ENCODE data around the gene TBC1D23.
"Not testable (repeated sequence)": the region's sequence is repeated elsewhere in the genome, so short reads cannot be mapped to it uniquely, and the experiment has no call there.

Gene TBC1D23

DNA sequence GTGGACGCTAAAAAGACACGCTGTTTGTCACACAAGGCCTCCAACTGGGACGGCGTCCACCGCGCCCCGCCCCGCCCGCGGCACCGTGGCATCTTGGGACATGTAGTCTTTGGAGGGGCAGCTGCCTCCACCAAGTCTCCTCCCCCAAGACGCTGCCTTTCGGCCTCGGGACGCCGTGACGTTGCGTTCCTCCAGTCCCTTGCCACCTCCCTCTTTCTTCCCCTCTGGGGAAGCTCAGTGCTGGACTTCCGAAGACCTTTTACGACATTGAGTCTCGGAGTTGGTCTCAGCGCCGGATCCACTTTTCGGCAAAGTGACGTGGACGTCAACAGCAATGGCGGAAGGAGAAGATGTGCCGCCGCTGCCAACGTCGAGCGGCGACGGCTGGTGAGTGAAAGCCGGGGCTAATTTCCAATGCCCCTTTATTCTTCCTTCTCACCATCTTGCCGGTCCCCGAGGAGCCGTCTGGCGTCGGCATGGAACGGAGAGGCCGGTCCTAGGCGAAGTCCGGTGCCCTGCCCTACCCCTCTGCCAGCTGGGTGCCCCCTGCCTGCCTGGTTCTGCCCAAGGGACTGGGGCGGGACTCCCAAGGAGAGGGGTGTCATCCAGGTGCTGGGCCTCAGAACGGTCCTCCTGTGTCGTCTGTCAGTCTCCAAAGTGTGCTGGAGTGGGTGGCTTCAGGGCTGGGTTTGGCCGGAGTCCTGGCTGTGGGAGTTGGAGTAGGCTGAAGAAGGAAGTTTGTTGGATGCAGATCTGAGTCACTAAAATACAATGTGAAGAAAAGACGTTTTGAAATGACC lies at the start of gene TBC1D23:
Gene TBC1D23 (plus strand): TSS at position 308 of the 800 bp plus-strand sequence. CDS start 27 bp downstream, at position 335.
- DNase-seq = peak; percentile 96

DNA sequence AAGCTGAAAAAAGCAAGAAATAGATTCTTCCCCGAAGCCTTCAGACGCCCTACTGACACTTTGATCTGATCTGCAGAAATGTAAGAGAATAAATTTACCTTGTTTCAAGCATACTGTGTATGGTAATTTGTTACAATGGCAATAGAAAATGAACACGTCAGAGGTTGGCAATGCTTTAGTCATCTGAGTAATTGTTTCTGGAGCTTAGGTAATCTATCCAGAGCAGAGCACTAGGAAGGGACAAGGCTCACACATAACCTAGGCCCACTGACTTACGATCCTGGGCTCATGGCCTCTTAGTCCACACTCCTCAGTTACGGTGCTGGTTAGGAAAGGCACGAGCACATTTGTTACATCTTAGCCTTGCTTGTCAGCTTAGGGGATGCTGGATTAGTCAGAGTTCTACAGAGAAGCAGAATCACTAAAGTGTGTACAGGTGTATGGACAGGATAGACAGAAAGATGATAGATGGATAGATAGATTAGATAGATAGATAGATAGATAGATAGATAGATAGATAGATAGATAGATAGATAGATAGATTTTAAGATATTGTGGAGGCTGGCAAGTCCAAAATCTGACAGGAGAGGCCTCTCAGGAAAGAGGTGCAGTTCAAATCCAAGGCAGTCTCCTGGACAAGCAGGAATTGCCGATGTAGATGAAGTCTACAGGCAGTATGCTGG lies 46.8 kb upstream of the TBC1D23 start:
- no peak for DNase-seq

DNA sequence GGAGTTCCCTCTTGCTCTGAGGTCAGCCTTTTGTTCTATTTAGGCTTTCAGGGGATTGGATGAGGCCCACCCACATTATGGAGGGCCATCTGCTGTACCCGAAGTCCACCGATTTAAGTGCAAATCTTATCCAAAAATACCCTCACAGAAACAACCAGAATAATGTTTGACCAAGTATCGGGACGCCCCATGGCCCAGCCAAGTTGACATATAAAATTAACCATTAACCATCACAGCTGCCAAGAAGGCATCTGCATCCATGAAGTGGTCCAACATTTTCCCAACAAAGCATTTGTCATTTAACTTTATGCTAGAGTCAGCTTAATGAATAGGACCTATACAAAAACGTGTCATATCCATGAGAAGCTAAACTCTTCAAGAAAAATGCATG lies 46.2 kb upstream of the TBC1D23 start:
- DNase-seq = no peak

DNA sequence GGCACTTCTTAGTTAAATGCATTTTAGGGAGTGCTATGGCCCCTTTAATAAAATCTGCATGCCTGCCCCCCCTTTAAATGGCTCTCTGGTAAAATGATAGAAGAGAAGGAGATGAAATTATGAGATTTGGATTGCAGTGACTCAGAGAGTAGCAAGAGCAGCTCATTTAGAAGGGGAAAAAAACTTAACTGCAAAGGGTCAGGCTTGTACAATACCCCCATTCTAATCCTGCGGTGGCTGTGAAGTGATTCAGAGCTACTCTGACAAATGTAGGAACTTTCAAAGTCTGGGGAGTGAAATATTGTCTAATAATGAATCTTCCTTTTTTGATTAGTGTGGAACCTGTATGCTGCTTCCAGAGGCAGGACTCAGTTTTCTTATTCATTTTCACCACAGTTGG lies 44.1 kb upstream of the TBC1D23 start:
- DNase-seq = no peak

DNA sequence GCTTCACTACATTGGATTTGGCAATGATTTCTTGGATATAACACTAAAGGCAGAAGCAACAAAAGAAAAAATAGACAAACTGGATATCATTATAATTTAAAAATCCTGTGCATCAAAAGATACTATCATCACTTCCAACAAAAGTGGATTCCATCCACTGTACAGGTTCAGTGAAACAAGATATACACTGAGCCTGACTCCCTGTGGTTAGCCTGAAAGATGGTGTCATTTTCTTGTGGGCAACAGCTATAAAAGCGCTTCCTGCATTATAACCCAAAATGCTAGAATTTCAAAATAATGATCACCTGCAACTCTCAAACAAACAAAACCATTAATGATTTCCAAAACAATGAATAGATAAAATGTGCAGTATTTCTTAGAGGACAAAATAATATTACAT lies 39.6 kb upstream of the TBC1D23 start:
- no peak for DNase-seq

DNA sequence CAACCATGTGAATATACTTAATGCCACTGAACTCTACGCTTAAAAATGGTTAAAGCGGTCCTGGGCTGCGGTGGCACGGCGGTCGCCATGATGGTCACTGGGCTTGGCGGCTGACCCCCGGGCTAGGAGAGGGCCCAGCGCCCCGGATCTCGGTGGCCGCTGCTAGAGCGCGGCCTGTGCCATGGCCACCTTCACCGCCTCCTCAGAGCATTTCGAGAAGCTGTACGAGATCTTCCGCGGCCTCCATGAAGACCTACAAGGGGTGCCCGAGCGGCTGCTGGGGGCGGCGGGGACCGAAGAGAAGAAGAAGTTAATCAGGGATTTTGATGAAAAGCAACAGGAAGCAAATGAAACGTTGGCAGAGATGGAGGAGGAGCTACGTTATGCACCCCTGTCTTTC lies 35.6 kb upstream of the TBC1D23 start:
- no peak for DNase-seq

DNA sequence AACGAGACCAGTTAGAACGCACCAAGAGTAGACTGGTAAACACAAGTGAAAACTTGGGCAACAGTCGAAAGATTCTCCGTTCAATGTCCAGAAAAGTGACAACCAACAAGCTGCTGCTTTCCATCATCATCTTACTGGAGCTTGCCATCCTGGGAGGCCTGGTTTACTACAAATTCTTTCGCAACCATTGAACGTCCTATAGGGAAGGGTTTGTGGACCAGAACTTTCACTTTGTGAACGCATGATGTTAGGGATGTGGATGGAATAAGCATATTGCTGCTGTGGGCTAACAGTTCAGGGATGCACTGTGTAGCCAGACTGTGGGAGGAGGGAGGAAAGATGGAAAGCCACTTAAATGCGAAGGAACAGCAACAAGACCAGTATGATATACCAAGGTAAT lies 34.9 kb upstream of the TBC1D23 start:
- DNase-seq = no peak

DNA sequence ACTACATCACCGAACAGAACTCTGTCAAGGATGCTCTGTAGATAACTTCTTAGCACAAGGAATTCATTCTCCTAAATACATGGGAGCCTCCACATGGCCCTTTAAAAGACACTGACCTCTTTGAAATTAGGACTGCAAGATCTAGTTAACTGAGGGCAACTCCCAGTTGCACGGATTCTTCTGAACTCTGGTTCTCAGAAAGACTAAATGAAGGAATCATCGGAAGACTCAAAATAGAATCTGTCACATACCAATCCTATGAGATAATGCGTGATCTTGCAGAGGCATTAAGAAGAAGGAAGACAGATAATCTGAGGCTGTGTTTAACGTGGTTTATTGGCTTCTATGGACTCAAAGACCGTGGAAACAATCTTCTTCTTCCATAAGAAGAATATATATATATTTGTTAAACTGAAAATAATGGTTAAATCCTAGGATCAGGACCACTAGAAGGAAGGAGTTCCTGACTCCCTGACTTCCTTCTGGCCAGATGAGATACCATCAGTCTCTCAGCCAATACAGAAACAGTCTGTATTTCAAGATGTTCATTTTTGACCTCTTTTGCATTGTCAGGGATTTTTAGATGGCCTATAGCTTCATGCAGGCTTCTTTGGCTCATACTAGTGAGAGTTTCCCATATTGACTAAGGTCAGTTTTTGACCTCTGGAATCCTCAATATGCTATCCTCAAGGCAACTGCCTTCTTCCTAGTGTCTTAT lies 33.9 kb upstream of the TBC1D23 start:
- DNase-seq = no peak

DNA sequence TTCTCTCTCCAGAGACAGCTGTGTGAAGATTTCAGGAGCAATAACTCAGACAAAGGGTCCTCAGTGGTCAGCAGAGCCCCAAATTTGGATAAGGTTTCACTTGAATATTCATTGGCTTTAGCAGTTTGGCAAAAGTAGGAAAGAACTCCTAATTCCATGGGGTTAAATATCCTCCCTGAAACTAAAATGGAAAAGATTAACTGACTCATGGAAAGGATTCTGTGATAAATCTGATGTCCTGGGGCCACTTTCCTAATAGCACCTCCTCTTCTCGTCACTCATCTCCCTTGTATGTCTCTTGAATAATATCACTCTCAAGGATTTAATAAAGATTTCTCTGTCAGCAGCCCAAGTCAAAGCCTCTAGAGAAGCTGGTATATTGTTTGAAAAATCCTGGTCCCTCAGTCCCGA lies 33.3 kb upstream of the TBC1D23 start:
- no peak for DNase-seq

DNA sequence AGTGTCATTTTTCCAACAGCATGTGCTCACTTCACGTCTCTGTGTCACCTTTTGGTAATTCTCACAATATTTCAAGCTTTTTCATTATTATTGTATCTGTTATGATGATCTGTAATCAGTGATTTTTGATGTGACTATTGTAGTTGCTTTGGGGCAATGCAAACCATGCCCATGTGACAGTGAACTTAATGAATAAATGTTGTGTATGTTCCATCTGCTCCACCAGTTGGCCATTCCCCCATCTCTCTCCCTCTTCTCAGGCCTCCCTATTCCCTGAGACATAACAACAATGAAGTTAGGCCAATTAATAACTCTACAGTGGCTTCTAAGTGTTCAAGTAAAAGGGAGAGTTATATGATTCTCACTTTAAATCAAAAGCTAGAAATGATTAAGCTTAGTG lies 32.5 kb upstream of the TBC1D23 start:
- no peak for DNase-seq

DNA sequence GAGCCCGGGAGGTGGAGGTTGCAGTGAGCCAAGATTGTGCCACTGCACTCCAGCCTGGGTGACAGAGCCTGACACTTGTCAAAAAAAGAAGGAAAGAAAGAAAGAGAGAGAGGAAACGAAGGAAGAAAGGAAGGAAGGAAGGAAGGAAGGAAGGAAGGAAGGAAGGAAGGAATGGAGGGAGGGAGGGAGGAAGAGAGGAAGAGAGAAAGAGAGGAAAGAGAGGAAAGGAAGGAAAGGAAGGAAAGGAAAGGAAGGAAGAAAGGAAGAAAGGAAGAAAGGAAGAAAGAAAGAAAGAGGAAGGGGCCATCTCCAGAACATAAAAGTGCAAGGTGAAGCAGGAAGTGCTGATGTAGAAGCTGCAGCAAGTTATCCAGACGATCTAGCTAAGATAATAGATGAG lies 31.6 kb upstream of the TBC1D23 start:
- DNase-seq = not testable (repeated sequence)

DNA sequence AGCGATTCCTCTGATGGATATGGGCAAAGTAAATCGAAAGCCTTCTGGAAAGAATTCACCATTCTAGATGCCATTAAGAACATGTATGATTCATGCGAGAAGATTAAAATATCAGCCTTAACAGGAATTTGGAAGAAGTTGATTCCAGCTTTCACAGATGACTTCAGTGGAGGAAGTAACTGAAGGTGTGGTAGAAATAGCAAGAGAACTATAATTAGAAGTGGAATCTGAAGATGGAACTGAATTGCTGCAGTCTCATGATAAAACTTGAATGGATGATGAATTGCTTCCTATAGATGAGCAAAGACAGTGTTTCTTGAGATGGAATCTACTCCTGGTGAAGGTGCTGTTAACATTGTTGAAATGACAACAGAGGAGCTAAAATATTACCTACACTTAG lies 30.1 kb upstream of the TBC1D23 start:
- DNase-seq = no peak

DNA sequence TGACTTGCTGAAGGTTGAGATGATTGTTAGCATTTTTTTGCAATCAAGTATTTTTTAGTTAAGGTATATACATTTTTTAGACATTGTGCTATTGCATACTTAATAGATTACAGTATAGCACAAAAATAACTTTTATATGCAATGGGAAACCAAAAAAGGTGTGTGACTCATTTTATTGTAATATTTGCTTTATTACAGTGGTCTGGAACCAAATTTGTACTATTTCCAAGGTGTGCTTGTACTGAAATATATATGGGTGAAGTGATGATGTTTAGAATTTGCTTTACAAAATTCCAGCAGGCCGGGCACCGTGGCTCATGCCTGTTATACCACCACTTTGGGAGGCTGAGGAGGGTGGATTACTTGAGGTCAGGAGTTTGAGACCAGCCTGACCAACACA lies 29.1 kb upstream of the TBC1D23 start:
- DNase-seq = no peak

DNA sequence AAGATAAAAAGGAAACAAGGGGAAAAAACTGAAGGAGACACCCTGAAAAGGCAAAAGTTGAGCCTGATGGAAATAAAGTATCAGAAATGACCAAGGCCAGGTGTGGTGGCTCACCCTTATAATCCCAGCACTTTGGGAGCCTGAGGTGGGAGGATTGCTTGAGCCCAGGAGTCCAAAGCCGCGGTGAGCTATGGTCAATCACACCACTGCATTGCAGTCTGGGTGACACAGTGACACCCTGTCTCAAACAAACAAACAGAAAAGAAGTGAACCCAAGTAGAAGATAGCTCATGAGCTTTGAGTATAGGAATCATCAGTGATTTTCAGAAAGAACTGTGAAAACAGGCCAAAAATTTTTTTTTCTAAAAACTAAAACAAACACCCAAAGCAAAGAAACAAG lies 26.4 kb upstream of the TBC1D23 start:
- no peak for DNase-seq

DNA sequence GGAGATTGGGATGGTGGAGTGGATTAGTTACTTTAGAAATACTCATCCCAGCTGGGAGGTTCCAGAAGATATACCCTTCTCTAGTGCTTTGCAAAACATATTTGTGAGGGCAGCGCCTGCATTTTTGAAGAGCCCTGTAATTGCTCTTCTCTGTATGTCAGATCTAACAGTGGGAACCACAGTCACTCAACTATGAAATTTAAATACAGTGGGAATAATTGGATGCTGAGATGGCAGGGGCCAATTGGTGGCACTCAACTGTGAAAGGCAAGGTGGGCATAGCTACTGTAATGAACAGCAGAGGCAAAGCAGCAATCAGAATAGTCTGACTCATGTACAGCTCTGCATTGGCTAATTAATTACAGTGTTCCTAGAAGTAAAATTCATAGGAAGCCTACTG lies 22.2 kb upstream of the TBC1D23 start:
- DNase-seq = no peak

DNA sequence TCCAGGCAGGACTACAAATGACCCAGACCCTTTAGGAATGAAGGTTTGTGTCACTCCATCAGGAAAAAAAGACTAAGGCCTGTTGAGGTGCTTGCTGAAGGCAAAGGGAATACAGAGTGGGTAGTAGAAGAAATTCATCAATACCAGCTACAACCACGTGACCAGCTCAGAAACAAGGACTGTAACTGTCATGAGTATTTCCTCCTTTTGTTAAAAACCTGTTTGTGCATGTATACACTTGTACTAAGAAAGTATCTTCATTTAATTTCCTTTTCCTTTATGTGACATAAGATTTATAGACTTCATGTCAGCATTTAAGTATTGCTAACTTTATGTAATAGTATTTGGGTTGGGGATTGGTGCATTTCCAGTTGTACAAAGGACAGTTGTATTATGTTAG lies 18.3 kb upstream of the TBC1D23 start:
- not testable (repeated sequence) for DNase-seq

DNA sequence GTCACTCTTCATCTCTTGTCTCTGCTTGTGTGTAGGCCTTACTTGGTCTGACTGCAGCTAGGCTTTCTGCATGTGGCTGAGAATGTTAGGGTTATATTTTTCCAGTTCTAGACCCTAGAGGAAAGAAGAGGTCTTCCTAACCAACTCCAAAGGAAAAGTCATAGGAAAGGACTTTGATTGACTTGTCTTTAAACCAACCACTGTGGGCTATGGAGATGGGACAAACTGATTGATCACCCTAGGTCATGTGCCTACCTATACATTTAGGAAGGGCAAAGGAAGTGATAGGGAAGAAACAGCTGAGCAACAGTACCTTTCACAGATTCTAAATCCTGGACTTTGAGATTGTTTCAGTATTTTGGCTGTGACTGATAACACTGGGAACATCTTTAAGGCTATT lies 16.5 kb upstream of the TBC1D23 start:
- DNase-seq = no peak

DNA sequence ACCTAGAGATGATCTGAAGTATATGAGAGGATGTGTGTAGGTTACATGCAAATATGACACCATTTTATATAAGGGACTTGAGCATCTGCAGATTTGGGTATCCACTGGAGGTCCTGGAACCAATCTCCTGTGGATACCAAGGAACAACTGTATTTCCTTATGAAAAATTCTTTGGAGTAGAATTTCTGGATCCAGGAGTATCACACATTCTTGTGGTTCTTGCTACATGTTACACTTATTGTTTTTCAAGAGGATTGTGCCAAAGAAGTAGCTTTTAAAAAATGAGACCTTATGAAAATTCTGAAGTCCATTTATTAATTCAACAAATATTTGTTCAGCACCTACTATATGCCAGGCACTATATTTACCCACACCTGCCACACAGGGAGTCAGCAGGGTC lies 15.7 kb upstream of the TBC1D23 start:
- no peak for DNase-seq

DNA sequence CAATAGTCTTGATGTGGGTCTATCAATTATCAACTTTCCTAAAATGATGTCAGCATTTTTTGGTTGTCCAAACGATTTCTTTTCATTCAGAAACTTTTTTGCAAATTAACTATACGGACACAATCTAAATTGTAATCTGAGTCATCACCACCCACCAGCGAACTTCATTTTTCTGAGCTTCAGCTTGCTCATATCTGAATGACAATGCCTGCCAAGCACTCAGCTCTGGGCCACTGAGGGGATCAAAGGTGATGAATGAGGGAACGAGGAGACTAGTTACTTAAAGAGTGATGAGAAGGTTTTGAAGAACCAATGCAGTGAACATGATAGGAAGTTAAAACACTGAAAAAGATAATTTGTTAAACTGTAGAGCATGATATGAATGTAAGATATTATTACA lies 14.9 kb upstream of the TBC1D23 start:
- DNase-seq = no peak

DNA sequence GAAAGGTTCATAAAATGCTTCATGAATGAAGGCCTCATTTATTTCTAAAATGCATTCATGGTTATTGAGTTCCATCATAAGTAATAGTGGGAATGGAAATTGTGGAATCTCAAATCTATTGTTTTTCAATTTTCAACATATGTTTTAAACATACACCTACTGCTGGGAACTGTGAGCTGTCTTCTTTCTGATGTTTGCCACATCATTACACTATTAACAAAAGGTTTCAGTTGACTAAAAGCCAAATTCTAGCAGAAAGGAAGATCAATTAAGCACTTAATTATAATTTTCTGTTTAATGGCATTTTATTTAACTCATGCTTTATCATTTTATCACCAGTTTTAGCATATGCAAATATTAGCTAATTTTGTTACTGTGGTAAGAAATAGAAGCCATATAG lies 13.8 kb upstream of the TBC1D23 start:
- no peak for DNase-seq

DNA sequence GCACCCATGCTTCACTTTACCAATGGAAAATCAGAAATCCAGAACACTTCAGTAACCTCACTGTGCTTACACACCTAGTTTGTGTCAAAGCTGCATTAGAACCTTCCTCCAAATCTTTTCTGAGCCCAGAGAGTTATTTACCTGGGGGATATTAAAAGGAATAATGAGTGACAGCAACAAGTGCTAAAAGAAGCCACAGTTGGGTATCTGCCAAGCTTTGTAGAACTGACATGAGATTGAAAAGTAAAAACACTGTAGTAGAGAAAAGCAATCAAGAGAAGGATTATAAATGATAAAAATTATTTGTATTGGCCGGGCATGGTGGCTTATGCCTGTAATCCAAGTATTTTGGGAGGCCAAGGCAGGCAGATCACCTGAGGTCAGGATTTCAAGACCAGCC lies 8.8 kb upstream of the TBC1D23 start:
- DNase-seq = no peak

DNA sequence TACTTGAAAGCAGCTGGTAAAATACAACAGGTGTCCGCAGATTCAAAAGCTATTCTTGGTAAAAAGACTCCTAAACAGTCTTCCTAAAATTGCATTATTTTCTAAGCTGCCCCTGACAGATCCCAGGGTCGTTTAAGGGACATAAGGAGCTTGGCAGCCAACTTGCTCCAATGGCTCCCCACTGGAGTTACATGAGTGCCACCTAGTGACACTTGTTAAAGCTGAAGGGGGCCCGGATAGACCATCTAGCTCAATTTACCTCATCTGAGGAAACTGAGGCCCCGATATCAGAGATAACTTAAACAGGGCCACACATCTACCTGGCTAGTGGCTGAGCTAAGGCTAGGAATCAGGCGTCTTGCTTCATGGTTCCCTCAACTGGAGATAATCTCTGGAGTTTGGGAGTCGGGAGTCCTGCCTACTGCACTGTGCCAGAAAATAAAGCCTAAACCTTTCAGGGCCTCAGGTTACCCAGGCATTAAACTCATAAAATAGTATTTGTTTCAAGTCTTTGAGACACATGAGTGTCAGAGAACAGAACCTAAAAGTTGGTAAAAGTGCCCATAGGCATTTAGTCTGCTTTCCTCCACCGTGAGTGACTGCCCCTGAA lies 6.5 kb upstream of the TBC1D23 start:
- no peak for DNase-seq

DNA sequence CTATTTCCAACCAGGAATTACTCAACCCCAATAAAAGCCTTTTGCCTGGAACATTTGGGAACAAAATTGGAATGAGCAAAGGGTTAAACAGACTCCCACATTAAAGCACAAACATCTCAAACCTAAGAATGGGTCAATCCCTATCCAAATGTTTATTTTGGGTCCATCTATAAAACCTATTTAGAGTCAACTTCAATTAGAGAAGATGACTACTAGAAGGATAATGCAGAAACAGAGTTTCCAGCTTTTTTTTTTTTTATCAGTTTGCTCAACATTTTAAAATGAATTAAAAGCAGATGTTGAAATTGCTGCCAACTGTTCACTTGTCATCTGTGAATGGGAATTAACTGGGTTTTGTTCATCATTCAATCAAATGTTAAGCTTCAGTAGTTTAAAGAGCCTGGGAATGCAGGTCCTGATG lies 4.1 kb upstream of the TBC1D23 start:
- no peak for DNase-seq

DNA sequence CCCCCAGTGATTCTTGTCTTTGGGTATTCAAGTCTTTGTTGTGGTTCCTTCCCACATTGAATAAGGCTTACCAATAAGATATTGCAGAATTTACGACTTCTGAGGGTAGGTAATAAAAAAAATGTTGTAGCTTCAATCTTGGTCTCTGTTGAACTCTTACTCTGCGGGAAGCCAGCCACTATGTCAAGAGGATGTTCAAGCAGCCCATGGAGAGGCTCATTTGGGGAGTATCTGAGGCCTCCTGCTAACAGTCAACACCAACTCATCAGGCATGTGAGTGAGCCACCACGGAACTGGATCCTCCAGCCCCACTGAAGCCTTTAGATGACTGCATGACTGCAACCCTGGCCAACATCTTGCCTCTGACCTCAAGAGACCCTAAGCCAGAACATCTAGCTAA lies 3.2 kb upstream of the TBC1D23 start:
- DNase-seq = no peak

Measured in activated CD8-positive, alpha-beta memory T cell treated with anti-CD3 and anti-CD28 coated beads, Interleukin-2, amount 50 U/mL, for 48 hours (primary cell).